Measurements from ENCODE around the gene OSTF1.
A peak's percentile ranks its signal among the peaks of the same experiment; 100 is the strongest.

The OSTF1 gene, protein sequence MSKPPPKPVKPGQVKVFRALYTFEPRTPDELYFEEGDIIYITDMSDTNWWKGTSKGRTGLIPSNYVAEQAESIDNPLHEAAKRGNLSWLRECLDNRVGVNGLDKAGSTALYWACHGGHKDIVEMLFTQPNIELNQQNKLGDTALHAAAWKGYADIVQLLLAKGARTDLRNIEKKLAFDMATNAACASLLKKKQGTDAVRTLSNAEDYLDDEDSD

DNA sequence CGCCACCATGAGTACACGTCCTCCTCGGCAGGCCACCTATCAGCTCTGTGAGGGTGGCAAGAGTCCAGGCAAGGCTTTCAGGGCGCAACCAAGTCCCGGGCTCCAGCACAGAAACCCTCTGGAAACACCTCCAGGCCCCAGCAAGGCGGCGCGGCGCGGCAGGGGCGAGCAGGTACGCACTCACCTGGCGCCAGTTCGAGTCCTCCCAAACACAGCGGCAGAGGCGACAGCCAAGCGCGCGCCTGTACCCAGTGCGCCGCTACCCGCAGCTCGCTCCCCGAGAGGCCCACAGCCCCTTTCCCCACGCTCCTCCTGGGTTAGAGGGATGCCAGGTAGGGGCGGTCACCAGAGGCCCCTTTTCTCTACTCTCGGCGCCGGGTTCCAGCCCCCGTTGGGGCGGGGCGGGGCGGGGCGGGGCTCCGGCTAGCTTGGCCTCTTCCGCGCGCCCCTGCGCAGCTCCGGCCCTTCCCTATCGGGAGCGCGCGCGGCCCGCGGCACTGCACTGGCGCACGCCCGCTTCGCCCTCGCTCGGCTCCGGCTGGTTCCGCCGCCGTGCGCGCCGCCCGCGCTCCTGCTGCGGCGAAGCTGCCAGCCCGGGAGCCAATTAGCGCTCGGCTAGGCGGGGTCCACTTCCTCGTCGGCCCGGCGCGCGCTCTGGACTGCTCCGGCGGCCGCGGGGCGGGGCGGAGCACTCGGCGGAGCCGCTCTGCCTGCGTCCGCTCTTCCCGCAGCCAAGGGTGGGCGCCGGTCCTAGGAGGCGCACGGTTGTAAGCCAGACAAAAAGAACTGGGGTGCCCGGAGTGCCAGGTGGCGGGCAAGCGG lies at the start of gene OSTF1, which contains the start of gene NMRK1:
OSTF1 (plus strand) TSS at position 691 of the 822 bp plus-strand sequence. CDS start 179 bp downstream, outside the sequence.
NMRK1 (minus strand) TSS at position 332 of the 822 bp plus-strand sequence. CDS start 5,040 bp downstream, outside the sequence.
- Mint-ChIP-seq H3K4me3 (peak within 1 kb of the TSS; percentile 98), H3K27me3 (ENCODE audit: low read depth) (no peaks in the 10 kb centered on the region), H3K36me3 (ENCODE audit: low read depth) (peaks cover 18% of the 10 kb centered on the region), H3K4me1 (ENCODE audit: low read depth) (peaks cover 52% of the 10 kb centered on the region), H3K27ac (peak within 1 kb of the TSS; percentile 95), H3K9me3 (no peaks in the 10 kb centered on the region)

DNA sequence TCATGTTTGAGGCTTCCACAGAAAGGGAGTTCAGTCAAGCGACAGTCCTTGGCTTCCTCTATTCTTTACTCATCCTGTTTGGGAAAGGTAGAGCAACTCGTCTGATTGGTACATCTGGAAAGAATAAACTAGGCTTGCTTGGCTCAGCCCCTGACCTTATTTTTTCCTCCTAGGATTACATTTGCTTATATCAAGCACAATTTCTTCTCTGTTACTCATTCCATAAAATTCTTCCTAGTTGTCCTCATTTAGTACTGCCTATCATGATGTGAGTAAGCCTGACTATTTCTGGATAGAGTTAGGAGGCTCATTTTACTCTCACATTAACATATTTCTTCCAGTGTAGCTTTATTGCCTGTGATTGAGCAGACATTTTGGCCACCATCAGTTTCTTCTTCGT lies 49.3 kb upstream of the OSTF1 start:
- H3K4me1 Mint-ChIP-seq (ENCODE audit: low read depth), result no peaks in the 10 kb centered on the region

DNA sequence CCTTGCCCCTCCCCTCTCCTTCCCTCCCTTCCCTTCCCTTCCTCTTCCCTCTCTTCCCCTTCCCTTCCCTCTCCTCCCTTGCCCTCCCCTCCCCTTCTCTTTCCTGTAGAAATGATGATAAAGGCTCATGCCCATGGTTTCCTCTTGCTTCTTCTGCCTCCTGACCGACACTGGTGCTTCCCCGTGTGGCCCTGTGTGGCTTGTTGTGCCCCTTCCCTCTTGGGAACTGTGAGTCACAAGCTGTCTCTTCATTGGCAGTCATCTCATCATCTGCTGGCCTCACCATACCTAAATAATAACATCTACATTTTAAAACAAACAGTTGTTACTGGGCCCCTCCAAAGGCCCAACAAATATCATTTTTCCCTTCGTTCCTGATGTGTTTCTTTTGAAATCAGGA lies 48.5 kb upstream of the OSTF1 start:
- H3K27ac Mint-ChIP-seq, result no peak overlapping the region
- no peaks in the 10 kb centered on the region for H3K4me1 Mint-ChIP-seq (ENCODE audit: low read depth)

More for the DNA sequence above, 49.3 kb upstream of the OSTF1 start:
- Mint-ChIP-seq H3K9me3 (no peaks in the 10 kb centered on the region), H3K27me3 (ENCODE audit: low read depth) (peaks cover 14% of the 10 kb centered on the region), H3K27ac (no peak overlapping the region), H3K4me3 (no peak overlapping the region), H3K36me3 (ENCODE audit: low read depth) (no peaks in the 10 kb centered on the region)

DNA sequence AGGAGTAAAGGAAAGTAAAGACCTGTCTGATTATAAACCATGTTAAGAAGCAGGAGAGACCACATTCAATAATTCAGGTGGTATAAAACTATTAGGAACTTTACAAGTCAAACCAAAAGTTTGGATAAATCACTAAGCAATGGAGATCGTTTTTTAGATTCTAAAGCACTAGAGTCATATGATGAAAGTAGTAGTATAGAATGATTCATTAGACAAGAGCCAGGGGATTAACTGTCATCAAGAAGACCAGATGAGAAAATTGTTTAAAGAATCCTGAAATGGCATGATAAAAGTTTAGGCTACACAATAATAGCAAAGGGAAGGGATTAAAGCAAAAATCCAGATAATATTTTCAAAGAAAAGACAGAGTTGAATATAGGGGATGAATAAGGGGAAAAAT lies 47.3 kb upstream of the OSTF1 start:
- Mint-ChIP-seq H3K27ac (no peak overlapping the region), H3K4me3 (no peak overlapping the region), H3K36me3 (ENCODE audit: low read depth) (no peaks in the 10 kb centered on the region), H3K9me3 (no peaks in the 10 kb centered on the region), H3K27me3 (ENCODE audit: low read depth) (peaks cover 18% of the 10 kb centered on the region), H3K4me1 (ENCODE audit: low read depth) (no peaks in the 10 kb centered on the region)

More for the DNA sequence above, 48.5 kb upstream of the OSTF1 start:
- Mint-ChIP-seq H3K4me3 (no peak overlapping the region), H3K36me3 (ENCODE audit: low read depth) (no peaks in the 10 kb centered on the region), H3K27me3 (ENCODE audit: low read depth) (peaks cover 9% of the 10 kb centered on the region), H3K9me3 (no peaks in the 10 kb centered on the region)

DNA sequence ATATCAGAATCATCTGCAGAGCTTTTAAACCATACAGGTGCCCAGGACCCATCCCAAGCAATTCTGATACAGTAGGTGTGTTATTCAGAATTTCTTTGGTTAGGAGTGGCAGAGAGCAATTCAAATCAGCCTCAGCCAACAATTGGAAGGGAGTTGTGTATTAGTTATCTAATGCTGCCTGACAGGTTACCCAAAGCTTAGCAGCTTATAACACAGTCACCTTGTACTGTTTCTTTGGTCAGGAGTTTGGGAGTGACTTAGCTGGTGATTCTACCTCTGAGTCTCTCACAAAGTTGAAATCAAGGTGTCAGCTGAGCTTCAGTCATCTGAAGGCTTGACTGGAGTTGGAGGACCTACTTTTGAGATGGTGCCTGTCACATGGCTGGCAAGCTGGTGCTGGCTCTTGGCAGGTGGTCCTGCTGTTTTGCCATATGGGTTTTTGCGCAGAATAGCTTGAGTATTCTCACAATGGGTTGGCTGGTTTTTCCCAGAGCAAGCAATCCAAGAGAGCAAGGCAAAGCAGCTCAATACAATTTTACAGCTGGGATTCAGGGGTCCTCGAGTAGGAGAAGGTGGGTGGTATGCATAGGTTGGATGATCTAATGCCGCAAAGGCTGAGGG lies 41.5 kb upstream of the OSTF1 start:
- no peaks in the 10 kb centered on the region for H3K36me3 Mint-ChIP-seq (ENCODE audit: low read depth)
- no peak overlapping the region for H3K27ac Mint-ChIP-seq
- peaks cover 14% of the 10 kb centered on the region for H3K27me3 Mint-ChIP-seq (ENCODE audit: low read depth)
- no peaks in the 10 kb centered on the region for H3K4me1 Mint-ChIP-seq (ENCODE audit: low read depth)
- no peaks in the 10 kb centered on the region for H3K9me3 Mint-ChIP-seq
- no peak overlapping the region for H3K4me3 Mint-ChIP-seq

DNA sequence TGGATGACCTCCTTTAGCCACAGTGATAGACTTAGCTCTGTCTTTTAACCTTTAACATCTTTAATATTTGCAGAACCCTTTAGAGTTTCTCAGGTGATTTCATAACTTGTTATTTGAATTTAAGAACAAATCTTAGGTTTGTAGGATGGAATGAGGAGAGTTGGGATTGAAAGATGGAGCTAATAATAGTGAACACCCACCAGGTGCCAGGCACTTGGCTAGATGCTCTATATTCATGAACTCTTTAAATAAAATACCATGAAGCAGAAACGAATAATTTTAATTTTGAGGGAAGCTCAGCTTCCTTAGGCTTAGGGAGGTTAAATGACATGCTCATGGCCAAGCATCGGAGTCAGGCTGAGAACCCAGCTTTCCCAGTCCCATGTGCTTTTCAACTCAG lies 40.8 kb upstream of the OSTF1 start:
- Mint-ChIP-seq H3K36me3 (ENCODE audit: low read depth) (no peaks in the 10 kb centered on the region), H3K4me1 (ENCODE audit: low read depth) (no peaks in the 10 kb centered on the region), H3K27me3 (ENCODE audit: low read depth) (peaks cover 14% of the 10 kb centered on the region), H3K9me3 (no peaks in the 10 kb centered on the region), H3K4me3 (no peak overlapping the region), H3K27ac (no peak overlapping the region)

DNA sequence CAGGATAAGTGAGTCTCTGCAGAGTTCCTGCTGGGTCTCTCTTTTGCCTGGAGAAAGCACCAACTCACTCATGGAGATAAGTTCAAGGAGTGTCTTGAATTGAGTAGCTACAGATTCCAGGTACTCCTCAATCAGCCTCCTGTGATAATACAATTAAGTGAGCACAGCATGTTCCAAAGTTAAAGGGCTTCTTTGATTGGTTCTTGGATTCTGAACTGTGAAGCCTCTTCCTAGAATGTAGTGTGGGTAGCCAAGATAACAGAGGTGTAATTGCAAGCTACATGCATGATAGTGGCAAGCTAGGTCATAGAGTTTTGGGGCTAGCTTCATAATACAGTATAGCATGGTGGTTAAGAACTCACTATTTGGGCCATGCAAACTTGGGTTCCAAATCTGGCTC lies 37.0 kb upstream of the OSTF1 start:
- Mint-ChIP-seq H3K9me3 (no peaks in the 10 kb centered on the region), H3K36me3 (ENCODE audit: low read depth) (no peaks in the 10 kb centered on the region), H3K27ac (no peak overlapping the region), H3K27me3 (ENCODE audit: low read depth) (no peaks in the 10 kb centered on the region), H3K4me1 (ENCODE audit: low read depth) (peaks cover 3% of the 10 kb centered on the region), H3K4me3 (no peak overlapping the region)

DNA sequence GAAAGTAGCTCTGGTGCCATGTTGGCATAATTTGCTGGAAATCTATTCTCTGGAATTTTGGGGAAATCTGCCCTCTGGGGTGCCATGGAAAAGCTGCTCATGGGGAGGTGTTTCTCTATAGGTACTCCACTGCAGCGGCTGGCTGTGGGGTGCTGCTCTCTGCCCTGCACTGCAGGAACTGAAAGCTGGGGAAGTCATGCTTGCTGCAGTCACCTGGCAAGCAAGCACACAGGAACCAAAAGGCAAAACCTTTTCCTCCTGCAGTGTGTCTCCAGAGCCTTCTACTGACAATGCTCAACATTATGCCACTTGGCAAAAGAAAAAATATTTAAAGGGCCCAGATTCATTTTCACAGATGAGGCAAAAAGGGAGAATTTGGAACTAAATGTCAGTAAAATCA lies 34.4 kb upstream of the OSTF1 start:
- peaks cover 3% of the 10 kb centered on the region for H3K4me1 Mint-ChIP-seq (ENCODE audit: low read depth)
- H3K4me3 Mint-ChIP-seq, result no peak overlapping the region

DNA sequence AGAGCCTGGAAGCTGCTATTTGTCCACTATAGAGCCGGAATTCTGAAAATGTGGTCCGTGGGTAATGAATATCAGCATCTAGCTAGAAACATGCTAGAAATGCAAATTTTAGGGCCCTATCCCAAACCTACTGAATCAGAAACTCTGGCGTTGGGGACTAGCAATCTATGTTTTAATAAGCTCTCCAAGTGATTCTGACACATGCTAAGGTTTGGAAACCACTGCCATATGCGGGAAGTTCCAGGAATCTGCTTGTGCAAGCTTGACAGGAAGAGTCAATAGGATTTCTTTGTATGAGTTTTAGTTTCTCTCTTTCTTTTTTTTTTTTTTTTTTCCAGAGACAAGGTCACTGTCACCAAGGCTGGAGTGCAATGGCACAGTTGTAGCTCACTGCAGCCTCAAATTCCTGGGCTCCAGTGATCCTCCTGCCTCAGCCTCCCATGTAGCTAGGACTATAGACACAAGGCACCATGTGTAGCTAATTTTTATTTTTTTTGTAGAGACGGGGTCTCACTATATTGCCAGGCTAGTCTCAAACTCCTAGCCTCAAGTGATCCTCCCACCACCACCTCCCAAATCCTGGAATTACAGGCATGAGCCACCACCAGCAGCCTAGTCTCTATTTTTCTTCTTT lies 33.8 kb upstream of the OSTF1 start:
- no peaks in the 10 kb centered on the region for H3K27me3 Mint-ChIP-seq (ENCODE audit: low read depth)
- peaks cover 7% of the 10 kb centered on the region for H3K9me3 Mint-ChIP-seq
- peaks cover under 1% of the 10 kb centered on the region for H3K36me3 Mint-ChIP-seq (ENCODE audit: low read depth)
- no peak overlapping the region for H3K27ac Mint-ChIP-seq
- H3K4me1 Mint-ChIP-seq (ENCODE audit: low read depth), result peaks cover 3% of the 10 kb centered on the region
- no peak overlapping the region for H3K4me3 Mint-ChIP-seq

More for the DNA sequence above, 34.4 kb upstream of the OSTF1 start:
- Mint-ChIP-seq H3K27me3 (ENCODE audit: low read depth) (no peaks in the 10 kb centered on the region), H3K27ac (no peak overlapping the region), H3K36me3 (ENCODE audit: low read depth) (no peaks in the 10 kb centered on the region), H3K9me3 (peaks cover 7% of the 10 kb centered on the region)

DNA sequence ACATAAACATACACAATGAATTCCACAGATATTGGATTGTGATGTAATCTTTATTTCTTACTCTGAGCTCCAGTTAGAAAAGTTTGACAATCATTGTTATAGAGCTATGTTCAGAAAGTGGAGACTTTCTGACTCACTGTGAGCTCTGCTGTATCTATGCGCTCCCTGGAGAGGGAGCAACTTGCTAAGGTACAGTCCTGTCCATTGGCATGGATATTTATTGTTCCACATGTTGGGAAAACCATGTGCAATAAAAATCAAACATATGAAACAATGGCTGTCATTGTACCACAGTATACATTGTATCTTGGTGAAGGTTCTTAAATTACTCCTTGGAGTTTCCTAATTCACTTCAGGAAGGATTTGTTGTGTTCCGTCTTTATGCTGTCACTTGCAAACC lies 27.1 kb upstream of the OSTF1 start:
- Mint-ChIP-seq H3K4me1 (ENCODE audit: low read depth) (no peaks in the 10 kb centered on the region), H3K4me3 (no peak overlapping the region), H3K9me3 (peaks cover 7% of the 10 kb centered on the region), H3K27ac (no peak overlapping the region), H3K27me3 (ENCODE audit: low read depth) (no peaks in the 10 kb centered on the region), H3K36me3 (ENCODE audit: low read depth) (peaks cover 22% of the 10 kb centered on the region)

DNA sequence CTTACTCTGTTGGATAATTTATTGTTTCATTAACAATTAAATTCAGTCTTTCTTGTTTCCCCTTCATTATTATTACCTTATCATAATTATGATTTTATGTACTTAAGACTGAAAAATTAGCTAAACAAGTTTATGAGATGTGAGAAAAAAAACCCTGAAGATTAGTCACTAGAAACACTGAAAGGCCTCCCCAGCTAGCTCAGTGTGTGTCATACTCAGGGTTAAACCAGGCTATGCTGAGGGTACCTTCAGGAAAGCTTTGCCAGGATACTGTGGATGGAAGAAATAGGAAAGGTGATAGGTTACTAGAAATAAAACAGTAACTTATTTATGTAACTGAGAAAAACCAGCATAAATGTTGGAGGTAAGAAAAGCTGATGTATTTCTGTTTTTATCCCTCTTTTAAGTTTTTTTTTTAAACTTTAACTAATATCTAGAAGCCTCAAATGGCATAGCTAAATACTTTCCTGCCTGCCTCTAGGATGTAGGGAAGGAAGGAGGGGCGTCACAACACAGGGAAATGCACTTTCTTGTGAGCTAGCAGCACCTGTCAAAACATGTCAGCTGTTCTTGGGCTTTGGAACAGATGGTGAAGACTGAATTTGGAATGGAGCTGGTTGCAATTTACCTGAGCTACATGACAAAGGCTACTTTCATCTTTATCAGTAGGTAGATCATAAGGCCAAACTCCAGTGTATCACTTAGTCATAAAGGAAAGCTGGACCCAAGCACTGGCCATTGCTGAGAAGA lies 24.6 kb upstream of the OSTF1 start:
- Mint-ChIP-seq H3K4me1 (ENCODE audit: low read depth) (peaks cover 3% of the 10 kb centered on the region), H3K9me3 (peaks cover 1% of the 10 kb centered on the region), H3K4me3 (no peak overlapping the region), H3K27ac (no peak overlapping the region), H3K27me3 (ENCODE audit: low read depth) (no peaks in the 10 kb centered on the region), H3K36me3 (ENCODE audit: low read depth) (peaks cover 44% of the 10 kb centered on the region)

DNA sequence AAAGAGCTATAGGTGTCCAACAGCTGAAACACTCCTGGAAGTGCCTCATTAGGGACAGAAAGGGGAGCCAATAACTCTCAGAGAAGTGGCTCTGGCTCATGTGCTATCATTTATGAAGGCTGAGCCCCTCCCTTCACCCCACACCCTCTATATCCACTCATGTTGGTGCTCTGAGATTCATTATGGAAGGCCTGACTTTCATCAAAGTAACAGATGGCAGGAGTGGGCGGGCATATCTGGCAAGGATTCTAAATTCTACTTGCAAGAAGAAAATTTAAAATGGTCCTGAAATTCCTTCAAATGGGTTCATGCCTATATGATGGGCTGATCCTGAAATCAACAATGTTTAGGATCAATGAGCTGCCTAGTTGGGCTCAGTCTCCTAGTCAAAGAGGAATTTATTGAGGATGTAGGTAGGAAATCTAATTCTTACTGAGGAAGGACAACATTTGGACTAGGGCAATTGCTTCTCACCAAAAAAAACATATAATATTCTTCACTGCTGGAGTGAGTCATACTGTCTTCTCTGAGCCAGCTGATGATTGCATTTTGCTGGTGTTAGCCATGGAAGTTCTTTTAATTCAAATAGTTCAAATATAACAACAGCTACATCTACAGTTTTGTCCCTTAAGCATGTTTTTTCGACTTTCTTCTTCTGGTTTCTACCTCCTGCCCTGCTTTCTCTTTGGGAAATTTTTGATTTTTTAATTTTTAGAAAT lies 23.8 kb upstream of the OSTF1 start:
- no peaks in the 10 kb centered on the region for H3K9me3 Mint-ChIP-seq
- H3K27ac Mint-ChIP-seq, result no peak overlapping the region
- peaks cover 4% of the 10 kb centered on the region for H3K4me1 Mint-ChIP-seq (ENCODE audit: low read depth)
- H3K36me3 Mint-ChIP-seq (ENCODE audit: low read depth), result peaks cover 47% of the 10 kb centered on the region
- no peaks in the 10 kb centered on the region for H3K27me3 Mint-ChIP-seq (ENCODE audit: low read depth)
- H3K4me3 Mint-ChIP-seq, result no peak overlapping the region

DNA sequence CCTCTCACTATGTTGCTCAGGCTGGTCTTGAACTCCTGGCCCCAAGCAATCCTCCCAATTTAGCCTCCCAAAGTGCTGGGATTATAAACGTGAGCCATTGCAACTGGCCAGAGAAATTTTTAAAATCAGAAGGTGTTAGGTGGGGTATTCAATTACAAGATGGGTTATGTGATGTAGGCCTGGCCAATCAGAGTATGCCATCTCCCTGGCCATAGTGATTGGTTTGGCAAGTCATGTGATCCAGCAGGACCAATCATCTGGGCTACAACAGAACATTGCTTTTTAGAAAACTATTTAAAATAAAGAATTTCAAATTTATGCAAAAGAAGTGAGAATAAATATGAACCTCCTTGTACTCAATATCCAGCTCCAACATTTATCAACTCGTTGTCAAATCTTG lies 22.8 kb upstream of the OSTF1 start:
- no peaks in the 10 kb centered on the region for H3K27me3 Mint-ChIP-seq (ENCODE audit: low read depth)
- H3K9me3 Mint-ChIP-seq, result no peaks in the 10 kb centered on the region
- peaks cover 6% of the 10 kb centered on the region for H3K4me1 Mint-ChIP-seq (ENCODE audit: low read depth)
- H3K36me3 Mint-ChIP-seq (ENCODE audit: low read depth), result peaks cover 41% of the 10 kb centered on the region
- no peak overlapping the region for H3K27ac Mint-ChIP-seq
- no peak overlapping the region for H3K4me3 Mint-ChIP-seq
